HG02840 (cell line): ENCODE measurements around the gene CCDC85B.
A peak's percentile ranks its signal among the peaks of the same experiment; 100 is the strongest.

Experiments
- ATAC-seq: cut with Tn5 transposase; IDR thresholded peaks from one replicate; pipeline ENCODE4 v1.9.1; 2021; ENCODE audit warnings: mild to moderate bottlenecking, moderate library complexity, moderate number of reproducible peaks; ENCODE audit not compliant: unreplicated experiment, low FRiP score

The CCDC85B gene

DNA sequence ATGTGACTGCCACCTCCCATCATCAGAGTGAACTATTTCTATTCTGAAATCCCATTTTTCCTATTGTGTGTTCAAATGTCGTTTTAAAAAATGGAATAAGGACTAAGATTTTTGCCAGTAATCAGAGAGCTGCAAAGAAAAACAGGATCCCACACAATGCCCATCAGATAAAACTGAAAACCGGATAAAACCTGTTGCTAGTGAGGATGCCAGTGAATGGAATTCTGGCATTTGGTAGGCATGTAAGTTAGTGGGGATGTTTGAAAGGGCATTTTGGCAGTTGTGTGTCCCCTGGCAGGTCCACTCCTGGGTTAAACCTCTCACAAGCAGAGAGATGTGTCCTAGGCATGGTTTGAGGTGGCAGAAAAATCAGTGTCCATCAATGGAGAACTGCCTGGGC lies 34.9 kb downstream of the CCDC85B start:
- ATAC-seq = no peak

DNA sequence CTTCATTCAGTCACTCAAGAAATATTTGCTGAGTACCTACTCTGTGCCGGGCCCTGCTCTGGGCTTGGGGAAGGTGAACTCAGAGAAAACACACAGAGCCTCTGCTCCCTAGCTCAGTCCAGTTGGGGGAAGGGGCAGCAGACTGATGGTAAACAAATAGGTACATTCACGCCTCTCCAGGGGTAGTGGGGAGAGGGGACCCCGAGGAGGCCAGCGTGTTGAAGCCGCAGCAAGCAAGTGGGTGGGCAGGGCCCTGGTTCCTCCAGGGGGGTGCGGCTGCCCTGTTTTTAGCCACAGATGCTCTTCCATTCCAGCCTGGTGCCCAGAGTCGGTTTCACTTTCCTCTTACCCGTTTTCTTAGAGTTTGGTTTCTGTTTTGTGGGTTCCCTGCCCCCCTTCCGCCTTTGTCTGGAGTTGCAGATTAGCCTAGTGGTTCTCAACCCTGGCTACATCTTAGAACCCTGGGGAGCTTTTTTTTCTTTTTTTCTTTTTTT lies 37.5 kb downstream of the CCDC85B start:
- ATAC-seq = peak; percentile 61

GRCh38 chr11:65928667-65929066 lies 38.2 kb downstream of the CCDC85B start:
- no peak for ATAC-seq

GRCh38 chr11:65931773-65932557 lies 41.5 kb downstream of the CCDC85B start:
- ATAC-seq = no peak

GRCh38 chr11:65932558-65932919 lies 42.1 kb downstream of the CCDC85B start:
- no peak for ATAC-seq

DNA sequence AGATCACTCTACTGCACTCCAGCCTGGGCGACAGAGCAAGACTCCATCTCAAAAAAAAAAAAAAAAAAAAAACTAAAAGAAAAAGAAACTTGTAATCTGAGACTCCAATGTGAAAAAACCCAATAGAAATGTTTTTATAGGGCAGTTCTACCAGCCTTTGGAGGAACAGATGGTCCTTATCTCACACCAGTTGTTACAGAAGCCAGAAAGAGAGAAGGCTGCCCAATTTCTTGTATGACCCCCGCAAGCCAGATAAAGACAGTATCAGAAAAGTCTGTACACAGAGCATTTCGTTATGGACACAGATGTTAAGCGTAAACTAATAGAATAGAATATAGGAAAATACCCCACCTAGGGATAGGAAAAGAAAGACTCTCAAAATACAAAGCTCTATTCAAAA lies 43.5 kb downstream of the CCDC85B start:
- ATAC-seq = no peak

GRCh38 chr11:65937766-65938165 lies 47.3 kb downstream of the CCDC85B start:
- ATAC-seq = no peak
